CD8-positive, alpha-beta memory T cell (primary cell): ENCODE results near the gene CLEC3A. TPM values are rescaled to one million over a fixed set of nuclear protein-coding genes. Genes with fewer than 3 reads are reported as not detected.
"Not testable (repeated sequence)": the region's sequence is repeated elsewhere in the genome, so short reads cannot be mapped to it uniquely, and the experiment has no call there.

Experiments
- CTCF ChIA-PET: fragments of 350-600 bp; sonication (Branson Sonifier 250); formaldehyde crosslinking; loops from one replicate; lab custom pipeline; 2021; ENCODE audit warnings: antibody characterized with exemption; lab: Charles Lee
- POLR2A ChIA-PET: fragments of 350-600 bp; sonication (Branson Sonifier 250); formaldehyde crosslinking; loops from one replicate; lab custom pipeline; 2021; ENCODE audit warnings: antibody characterized with exemption; lab: Charles Lee
- DNase-seq, 5 donors: peaks; one replicate each; pipeline versions ENCODE4 v3.0.0 to v3.0.0-alpha.2; 2020 to 2022; ENCODE audit warnings: mixed read lengths in 1 of 5
- H3K27ac ChIP-seq: one replicate; pipeline ENCODE4 v1.7.0; 2013; ENCODE audit warnings: low read depth, mild to moderate bottlenecking, low read length, moderate library complexity
- H3K27me3 ChIP-seq: 2 replicates; pipeline ENCODE4 v1.7.0; 2013; ENCODE audit warnings: low read length, mild to moderate bottlenecking; ENCODE audit not compliant: insufficient read depth, poor library complexity, severe bottlenecking
- H3K36me3 ChIP-seq: 2 replicates; pipeline ENCODE4 v1.7.0; 2013; ENCODE audit warnings: mild to moderate bottlenecking, low read length, moderate library complexity; ENCODE audit not compliant: insufficient read depth
- H3K4me1 ChIP-seq: 2 replicates; pipeline ENCODE4 v1.7.0; 2013; ENCODE audit warnings: mild to moderate bottlenecking, low read length, moderate library complexity; ENCODE audit not compliant: insufficient read depth
- H3K4me3 ChIP-seq: 2 replicates; pipeline ENCODE4 v1.7.0; 2013; ENCODE audit warnings: mild to moderate bottlenecking, low read length
- H3K9me3 ChIP-seq: 2 replicates; pipeline ENCODE4 v1.7.0; 2013; ENCODE audit warnings: mild to moderate bottlenecking, low read length
- H3K27ac Mint-ChIP-seq, 8 donors: one replicate each; pipeline ENCODE4 v1.8.0; 2020 to 2021; ENCODE audit warnings: mixed read lengths in 8 of 8, mild to moderate bottlenecking in 6 of 8, inconsistent platforms in 3 of 8, moderate library complexity in 3 of 8
- H3K27me3 Mint-ChIP-seq, 2 donors: one replicate each; pipeline ENCODE4 v1.8.0; 2020 to 2021; ENCODE audit warnings: mixed read lengths in 2 of 2, mild to moderate bottlenecking in 1 of 2, moderate library complexity in 1 of 2
- H3K36me3 Mint-ChIP-seq, 3 donors: one replicate each; pipeline ENCODE4 v1.8.0; 2020 to 2021; ENCODE audit warnings: mixed read lengths in 3 of 3, inconsistent platforms in 1 of 3, mild to moderate bottlenecking in 1 of 3
- H3K4me1 Mint-ChIP-seq, 3 donors: one replicate each; pipeline ENCODE4 v1.8.0; 2020 to 2021; ENCODE audit warnings: mixed read lengths in 3 of 3, inconsistent platforms in 1 of 3, mild to moderate bottlenecking in 1 of 3
- H3K4me3 Mint-ChIP-seq, 7 donors: one replicate each; pipeline ENCODE4 v1.8.0; 2020 to 2021; ENCODE audit warnings: mixed read lengths in 7 of 7, mild to moderate bottlenecking in 6 of 7, moderate library complexity in 4 of 7, inconsistent platforms in 2 of 7
- H3K9me3 Mint-ChIP-seq, 5 donors: one replicate each; pipeline ENCODE4 v1.8.0; 2020 to 2022; ENCODE audit warnings: mixed read lengths in 5 of 5, mild to moderate bottlenecking in 3 of 5, moderate library complexity in 2 of 5, inconsistent platforms in 1 of 5
- polyA plus RNA-seq: library from polyadenylated mRNA; unstranded; fragments of 300-500 nt; fragmentation: Illumina TruSeq; gene quantifications from one replicate; pipeline ENCODE4 v1.2.3, GENCODE V29; 2021
- total RNA-seq, 2 experiments: library from RNA; stranded (reverse); gene quantifications; one replicate each; pipeline ENCODE4 v1.2.3, GENCODE V29; 2021

CLEC3A gene
- total and polyA plus RNA-seq, 3 experiments from 2014 or later: not detected

DNA sequence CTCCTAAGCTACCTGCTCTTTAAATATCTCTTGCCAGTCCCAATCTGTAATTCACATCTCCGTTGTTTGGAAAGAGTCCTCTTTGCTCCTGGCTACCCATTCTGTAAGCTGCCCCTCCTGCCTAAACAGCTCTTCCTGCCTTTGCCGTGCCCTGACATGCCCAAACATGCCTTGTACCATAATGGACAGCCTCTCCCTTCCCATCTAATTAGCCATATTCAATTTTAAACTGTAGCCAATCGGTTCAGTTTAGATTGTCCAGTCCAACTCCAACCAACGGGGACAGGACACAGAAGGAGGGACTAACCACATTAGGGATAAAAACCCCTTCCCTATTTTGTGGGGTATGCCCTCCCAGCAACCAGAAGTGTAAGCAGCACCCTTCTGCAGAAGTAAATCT, 30.6 kb upstream of the CLEC3A start:
- Mint-ChIP-seq H3K9me3 (peaks cover 6 to 14% (median 11%) of the 10 kb centered on the region in 5 donors), H3K27me3 (peaks cover 6 to 7% of the 10 kb centered on the region in 2 donors), H3K4me3 (no peak overlapping the region), H3K36me3 (no peaks in the 10 kb centered on the region), H3K27ac (no peak overlapping the region), H3K4me1 (no peaks in the 10 kb centered on the region)
- Histone ChIP-seq H3K4me1 (no peaks in the 10 kb centered on the region), H3K27ac (no peak overlapping the region), H3K4me3 (no peak overlapping the region), H3K36me3 (no peaks in the 10 kb centered on the region), H3K9me3 (peaks cover 3% of the 10 kb centered on the region), H3K27me3 (no peaks in the 10 kb centered on the region)
- ChIA-PET CTCF (no interaction called here), POLR2A (no interaction called here)
- DNase-seq: no peak

DNA sequence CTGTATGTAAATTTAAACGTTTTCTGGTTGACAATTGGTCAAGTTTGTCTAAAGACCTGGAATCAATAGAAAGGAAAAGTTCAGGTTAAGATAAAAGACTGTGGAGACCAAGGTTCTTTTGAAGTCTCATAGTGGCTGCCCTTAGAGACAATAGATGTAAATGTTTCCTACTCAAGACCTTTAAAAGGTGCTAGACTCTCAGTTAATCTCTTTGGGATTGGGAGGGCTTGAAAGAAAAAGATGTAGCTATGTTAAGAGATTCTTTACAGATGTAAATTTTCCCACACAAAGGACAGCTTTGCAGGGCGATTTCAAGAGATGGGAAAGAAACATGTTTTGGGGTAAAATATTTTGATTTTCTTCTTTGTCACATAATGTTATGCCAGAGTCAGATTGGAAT, 30.0 kb upstream of the CLEC3A start:
- CTCF ChIA-PET: interaction anchor here (1.1 kb wide), 1 partner anchor 11 kb away, joined by 6 read pairs; no protein-coding TSS in a partner anchor
- POLR2A ChIA-PET, H3K36me3 Mint-ChIP-seq: not testable (repeated sequence)

DNA sequence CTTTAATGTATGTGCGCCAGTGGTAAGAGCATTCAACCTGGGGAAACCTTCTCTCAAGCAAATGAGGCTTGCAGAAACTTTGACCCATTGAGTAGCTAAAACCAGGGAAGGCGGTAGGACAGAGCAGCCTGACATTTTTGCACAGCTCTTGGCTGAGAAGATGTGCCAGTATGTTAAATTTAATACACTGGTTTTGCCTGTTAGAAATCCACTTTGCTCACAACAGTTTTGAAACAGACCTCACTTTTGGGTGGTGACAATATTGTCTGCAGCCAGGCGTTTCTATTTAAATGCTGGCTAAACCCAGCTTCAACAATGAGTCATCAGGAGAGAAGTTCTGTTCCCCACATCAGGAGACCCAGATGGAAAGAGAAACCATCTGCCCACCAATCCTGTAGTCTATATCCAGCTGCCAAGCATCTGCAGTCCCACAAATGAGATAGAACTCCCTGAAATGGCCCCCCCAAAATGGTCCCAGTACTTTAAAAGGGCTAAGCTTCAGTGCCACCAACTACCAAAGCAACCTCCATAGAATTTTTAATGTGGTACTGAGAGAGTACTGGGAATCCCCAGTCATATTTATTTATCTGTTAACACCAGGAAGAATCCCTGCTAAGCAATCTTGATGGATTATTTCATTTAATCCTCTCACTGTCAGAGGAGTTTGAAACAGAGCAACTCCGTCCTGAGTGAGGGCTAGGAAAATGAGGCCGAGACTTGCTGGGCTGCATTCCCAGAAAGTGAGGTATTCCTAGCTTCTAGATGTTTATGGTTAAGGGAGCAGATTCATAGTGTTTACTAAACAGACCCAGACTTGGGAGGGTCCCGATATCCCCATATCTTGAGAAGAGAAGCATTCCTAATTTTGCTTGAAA, 29.0 kb upstream of the CLEC3A start:
- no peak overlapping the region for H3K4me3 ChIP-seq
- Mint-ChIP-seq H3K4me3 (no peak overlapping the region), H3K27me3 (peaks cover 7% of the 10 kb centered on the region in 2 donors), H3K36me3 (no peaks in the 10 kb centered on the region), H3K27ac (no peak overlapping the region), H3K4me1 (no peaks in the 10 kb centered on the region), H3K9me3 (peaks cover 6 to 20% (median 11%) of the 10 kb centered on the region in 5 donors)
- ChIA-PET CTCF (interaction anchor here (1.1 kb wide), 1 partner anchor 10 kb away, joined by 6 read pairs; no protein-coding TSS in a partner anchor), POLR2A (no interaction called here)
- no peaks in the 10 kb centered on the region for H3K27me3 ChIP-seq
- H3K27ac ChIP-seq: no peak overlapping the region
- peaks cover 3% of the 10 kb centered on the region for H3K9me3 ChIP-seq
- H3K4me1 ChIP-seq: no peaks in the 10 kb centered on the region
- no peak for DNase-seq
- no peaks in the 10 kb centered on the region for H3K36me3 ChIP-seq

More for the DNA sequence above, 30.0 kb upstream of the CLEC3A start:
- H3K27ac ChIP-seq, H3K27me3 ChIP-seq, H3K4me3 ChIP-seq, H3K4me1 ChIP-seq, DNase-seq, H3K27ac Mint-ChIP-seq, H3K27me3 Mint-ChIP-seq, H3K36me3 ChIP-seq, H3K4me1 Mint-ChIP-seq, H3K4me3 Mint-ChIP-seq, H3K9me3 ChIP-seq: not testable (repeated sequence)
- peaks cover 6 to 18% (median 11%) of the 10 kb centered on the region in 5 donors for H3K9me3 Mint-ChIP-seq

DNA sequence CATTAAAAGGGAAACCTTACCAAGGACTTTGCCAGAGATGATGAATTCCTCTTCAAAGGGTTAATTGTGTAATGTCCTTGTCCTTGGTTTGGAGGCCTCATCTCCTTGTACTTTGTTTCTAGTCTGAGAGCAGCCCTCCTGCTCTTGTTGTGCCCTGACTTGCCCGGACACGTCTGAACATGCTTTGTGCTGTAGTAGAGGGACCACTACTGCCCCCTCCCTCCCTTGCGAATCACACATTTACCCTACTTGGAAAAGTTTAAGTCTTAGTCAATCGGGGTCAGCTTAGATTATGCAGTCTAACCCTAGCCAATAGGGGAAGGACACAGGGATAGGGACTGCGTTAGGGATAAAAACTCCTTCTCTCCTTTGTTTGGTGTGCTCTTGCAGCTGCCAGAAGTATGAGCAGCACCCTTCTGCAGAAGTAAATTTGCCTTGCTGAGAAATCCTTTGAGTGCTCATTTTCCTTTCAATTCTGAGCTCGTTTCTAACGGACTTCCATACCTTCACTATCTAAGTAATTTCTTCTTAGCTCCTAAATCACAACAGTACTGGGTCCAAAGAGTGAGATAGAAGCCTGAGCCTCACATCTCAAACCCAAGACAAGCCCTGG, 26.4 kb upstream of the CLEC3A start:
- ChIA-PET CTCF (no interaction called here), POLR2A (no interaction called here)
- peaks cover 3% of the 10 kb centered on the region for H3K9me3 ChIP-seq
- no peaks in the 10 kb centered on the region for H3K27me3 ChIP-seq
- Mint-ChIP-seq H3K27ac (no peak overlapping the region), H3K4me1 (no peaks in the 10 kb centered on the region), H3K4me3 (no peak overlapping the region), H3K27me3 (peaks cover 5 to 10% of the 10 kb centered on the region in 2 donors), H3K36me3 (no peaks in the 10 kb centered on the region), H3K9me3 (peaks cover 6 to 20% (median 11%) of the 10 kb centered on the region in 5 donors)
- H3K4me3 ChIP-seq: no peak overlapping the region
- H3K36me3 ChIP-seq: no peaks in the 10 kb centered on the region
- no peak for DNase-seq
- H3K27ac ChIP-seq: no peak overlapping the region
- no peaks in the 10 kb centered on the region for H3K4me1 ChIP-seq

DNA sequence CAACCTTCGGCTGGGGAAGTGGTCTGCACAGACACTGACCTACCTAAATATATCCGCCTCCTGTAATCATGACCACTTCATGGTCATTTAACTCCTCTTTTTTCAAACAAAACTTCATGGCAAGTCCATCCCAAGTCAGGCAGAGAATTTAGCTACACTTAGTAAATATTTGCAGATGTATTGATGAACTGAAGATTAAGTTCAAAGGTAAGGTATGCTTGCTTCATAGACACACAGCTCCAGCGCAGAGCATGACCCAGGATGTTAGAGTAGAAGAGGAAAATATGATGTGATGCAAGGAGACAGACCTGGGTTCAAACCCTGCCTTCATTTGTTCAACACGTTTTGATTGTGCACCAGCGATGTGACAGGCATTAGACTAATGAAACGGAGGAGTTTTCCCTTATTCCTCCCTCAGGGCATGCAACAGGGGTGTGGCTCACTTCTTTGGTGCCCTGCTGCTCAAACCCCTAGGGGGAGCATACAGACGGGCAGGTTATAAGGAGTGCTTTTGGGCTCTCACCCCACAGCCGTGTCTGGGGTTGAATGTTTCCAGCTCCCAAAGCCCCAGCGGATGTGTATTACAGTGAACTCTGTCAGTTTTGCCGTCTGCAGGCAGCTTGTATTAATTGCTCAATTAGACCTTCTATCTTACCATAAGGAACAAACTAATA, 23.9 kb upstream of the CLEC3A start:
- Histone ChIP-seq H3K27me3 (no peaks in the 10 kb centered on the region), H3K36me3 (no peaks in the 10 kb centered on the region), H3K4me3 (no peak overlapping the region), H3K27ac (no peak overlapping the region), H3K9me3 (peaks cover 3% of the 10 kb centered on the region), H3K4me1 (no peaks in the 10 kb centered on the region)
- no peak overlapping the region for H3K4me3 Mint-ChIP-seq
- peaks cover 5 to 10% of the 10 kb centered on the region in 2 donors for H3K27me3 Mint-ChIP-seq
- peaks cover 6 to 20% (median 11%) of the 10 kb centered on the region in 5 donors for H3K9me3 Mint-ChIP-seq
- no peaks in the 10 kb centered on the region for H3K4me1 Mint-ChIP-seq
- ChIA-PET POLR2A (no interaction called here), CTCF (no interaction called here)
- H3K27ac Mint-ChIP-seq: no peak overlapping the region
- no peak for DNase-seq
- H3K36me3 Mint-ChIP-seq: no peaks in the 10 kb centered on the region

DNA sequence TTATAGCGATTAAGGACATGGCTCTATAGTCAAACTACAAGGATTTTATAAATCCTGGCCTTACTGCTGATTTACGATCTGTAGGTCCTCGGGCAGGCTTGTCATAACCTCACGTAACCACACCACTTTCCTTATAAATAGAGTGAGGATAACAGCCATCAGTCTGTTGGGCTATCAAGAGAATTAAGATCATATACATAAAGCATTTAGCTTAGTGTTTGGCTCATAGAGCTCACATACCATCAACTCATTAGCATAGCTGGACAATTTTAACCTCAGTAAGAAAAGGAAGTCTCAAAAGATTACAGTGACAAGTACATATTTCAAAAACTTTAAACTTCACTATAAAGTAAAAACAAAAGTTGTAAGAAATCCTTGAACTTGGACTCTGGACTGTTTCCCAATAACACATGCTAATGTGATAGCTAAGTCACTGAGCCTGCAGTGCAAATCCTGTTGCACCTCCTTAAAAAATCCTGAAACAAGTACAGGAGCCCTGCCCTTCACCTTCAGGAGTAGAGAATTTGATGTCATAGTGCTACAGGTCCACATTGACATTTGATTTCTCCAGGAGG, 20.8 kb upstream of the CLEC3A start:
- Histone ChIP-seq H3K36me3 (no peaks in the 10 kb centered on the region), H3K9me3 (no peaks in the 10 kb centered on the region), H3K27me3 (no peaks in the 10 kb centered on the region), H3K27ac (no peak overlapping the region), H3K4me1 (no peaks in the 10 kb centered on the region), H3K4me3 (no peak overlapping the region)
- Mint-ChIP-seq H3K27me3 (peaks cover 5 to 15% of the 10 kb centered on the region in 2 donors), H3K36me3 (no peaks in the 10 kb centered on the region), H3K27ac (no peak overlapping the region), H3K9me3 (peaks cover 0 to 6% (median 0%) of the 10 kb centered on the region in 5 donors), H3K4me1 (no peaks in the 10 kb centered on the region), H3K4me3 (no peak overlapping the region)
- ChIA-PET POLR2A (no interaction called here), CTCF (no interaction called here)
- no peak for DNase-seq

DNA sequence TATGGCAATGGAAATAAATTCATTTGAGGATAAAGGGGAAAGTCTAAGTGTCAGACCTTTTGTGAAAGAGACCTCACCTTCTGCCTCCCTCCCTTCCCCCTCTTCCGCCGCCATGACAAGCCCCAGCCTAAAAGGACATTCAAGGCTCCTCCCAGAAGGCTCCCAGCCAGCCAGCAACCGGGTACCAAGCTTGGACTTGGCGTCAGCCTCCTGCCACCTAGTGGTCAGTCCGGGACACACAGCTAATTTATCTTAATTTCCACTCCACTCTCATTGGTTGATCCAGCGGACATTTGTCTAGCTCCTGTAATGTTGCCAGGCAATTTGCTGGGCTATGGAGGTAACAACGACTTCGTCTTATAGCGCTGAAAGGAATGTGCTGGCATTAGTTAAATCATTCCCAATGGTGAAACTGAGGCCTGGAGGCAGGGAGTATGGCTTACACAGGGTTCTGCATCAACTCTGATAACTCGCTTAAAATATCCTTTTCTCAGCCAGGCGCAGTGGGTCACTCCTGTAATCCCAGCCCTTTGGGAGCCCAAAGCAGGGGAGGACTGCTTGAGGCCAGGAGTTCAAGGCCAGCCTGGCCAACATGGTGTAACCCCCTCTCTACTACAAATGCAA, 19.3 kb upstream of the CLEC3A start:
- Histone ChIP-seq H3K4me3 (no peak overlapping the region), H3K36me3 (no peaks in the 10 kb centered on the region), H3K9me3 (no peaks in the 10 kb centered on the region), H3K4me1 (no peaks in the 10 kb centered on the region), H3K27me3 (no peaks in the 10 kb centered on the region), H3K27ac (no peak overlapping the region)
- CTCF ChIA-PET: interaction anchor here (0.7 to 2.0 kb wide), 11 partner anchors 8 to 332 kb away, joined by 3 to 10 read pairs (median 4); partner anchors contain the start of gene WWOX
- H3K27ac Mint-ChIP-seq: peak overlapping the region in 1 of 8 donors; percentile 6
- no peaks in the 10 kb centered on the region for H3K36me3 Mint-ChIP-seq
- H3K4me1 Mint-ChIP-seq: no peaks in the 10 kb centered on the region
- peaks cover 5 to 19% of the 10 kb centered on the region in 2 donors for H3K27me3 Mint-ChIP-seq
- H3K9me3 Mint-ChIP-seq: no peaks in the 10 kb centered on the region
- POLR2A ChIA-PET: interaction anchor here (1.0 kb wide), 1 partner anchor 96 kb away, joined by 3 read pairs; the partner anchor contains the start of gene WWOX
- peak; percentile 25 to 63 (median 27) for DNase-seq
- H3K4me3 Mint-ChIP-seq: peak overlapping the region in 1 of 7 donors; percentile 6
